GM12873 (cell line): ENCODE data around the gene CACNA1D.

Source experiments
- TF ChIP-seq, protein P1 (sequence below): IDR thresholded peaks from 2 replicates; pipeline ENCODE4 v1.5.1; 2012; ENCODE audit warnings: low read depth, mild to moderate bottlenecking, moderate library complexity, low read length, control low read depth; ENCODE audit not compliant: insufficient read depth; ENCODE audit errors: missing control alignments

CACNA1D gene

DNA sequence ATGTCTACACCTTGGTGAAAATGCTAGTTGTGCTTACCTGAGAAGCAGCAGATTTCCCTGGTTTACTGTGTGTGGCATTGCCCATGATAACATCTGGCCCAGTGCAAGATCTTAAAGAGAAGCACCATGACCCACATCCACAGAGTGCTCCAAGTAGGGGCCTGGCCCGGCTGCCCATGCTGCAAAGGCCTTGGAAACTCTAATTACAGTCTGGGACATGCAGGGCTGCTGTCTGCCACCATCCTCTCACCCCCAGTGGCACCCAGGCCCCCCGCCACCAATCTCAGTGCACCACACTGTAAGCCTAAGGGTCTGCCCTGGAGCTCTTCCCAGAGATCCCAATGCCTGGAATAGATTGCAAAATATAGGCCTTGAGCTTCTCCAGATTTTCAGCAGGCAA lies 219.2 kb downstream of the CACNA1D start:
- TF ChIP-seq, protein P1, sequence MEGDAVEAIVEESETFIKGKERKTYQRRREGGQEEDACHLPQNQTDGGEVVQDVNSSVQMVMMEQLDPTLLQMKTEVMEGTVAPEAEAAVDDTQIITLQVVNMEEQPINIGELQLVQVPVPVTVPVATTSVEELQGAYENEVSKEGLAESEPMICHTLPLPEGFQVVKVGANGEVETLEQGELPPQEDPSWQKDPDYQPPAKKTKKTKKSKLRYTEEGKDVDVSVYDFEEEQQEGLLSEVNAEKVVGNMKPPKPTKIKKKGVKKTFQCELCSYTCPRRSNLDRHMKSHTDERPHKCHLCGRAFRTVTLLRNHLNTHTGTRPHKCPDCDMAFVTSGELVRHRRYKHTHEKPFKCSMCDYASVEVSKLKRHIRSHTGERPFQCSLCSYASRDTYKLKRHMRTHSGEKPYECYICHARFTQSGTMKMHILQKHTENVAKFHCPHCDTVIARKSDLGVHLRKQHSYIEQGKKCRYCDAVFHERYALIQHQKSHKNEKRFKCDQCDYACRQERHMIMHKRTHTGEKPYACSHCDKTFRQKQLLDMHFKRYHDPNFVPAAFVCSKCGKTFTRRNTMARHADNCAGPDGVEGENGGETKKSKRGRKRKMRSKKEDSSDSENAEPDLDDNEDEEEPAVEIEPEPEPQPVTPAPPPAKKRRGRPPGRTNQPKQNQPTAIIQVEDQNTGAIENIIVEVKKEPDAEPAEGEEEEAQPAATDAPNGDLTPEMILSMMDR: no peak

GRCh38 chr3:53715815-53716483 lies 221.5 kb downstream of the CACNA1D start:
- TF ChIP-seq, protein P1: no peak

- TF ChIP-seq, protein P1: no peak
These were observed 222.6 kb downstream of the CACNA1D start for GRCh38 chr3:53716998-53717397.

DNA sequence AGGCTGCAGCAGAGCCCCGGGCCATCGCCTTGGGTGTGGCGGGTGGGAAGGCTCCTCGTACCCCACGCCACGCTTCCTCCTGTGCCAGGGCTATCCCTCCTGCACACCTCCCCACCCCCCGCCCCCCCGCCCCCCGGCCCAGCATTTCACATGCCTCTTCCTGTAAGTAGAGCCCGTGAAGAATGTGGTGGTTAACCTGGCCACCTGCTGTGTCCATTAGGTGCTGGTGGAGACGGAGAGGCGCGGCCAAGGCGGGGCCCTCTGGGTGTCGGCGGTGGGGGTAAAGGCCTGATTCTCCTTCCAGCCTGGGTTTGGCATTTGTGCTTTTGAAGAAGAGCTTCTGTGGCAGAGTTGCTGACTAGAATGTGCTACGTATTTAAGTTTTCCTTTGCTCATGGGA lies 224.1 kb downstream of the CACNA1D start:
- TF ChIP-seq, protein P1: no peak

GRCh38 chr3:53719796-53720195 lies 225.4 kb downstream of the CACNA1D start:
- TF ChIP-seq, protein P1: no peak

GRCh38 chr3:53721187-53722119 lies 227.0 kb downstream of the CACNA1D start:
- TF ChIP-seq, protein P1: no peak

DNA sequence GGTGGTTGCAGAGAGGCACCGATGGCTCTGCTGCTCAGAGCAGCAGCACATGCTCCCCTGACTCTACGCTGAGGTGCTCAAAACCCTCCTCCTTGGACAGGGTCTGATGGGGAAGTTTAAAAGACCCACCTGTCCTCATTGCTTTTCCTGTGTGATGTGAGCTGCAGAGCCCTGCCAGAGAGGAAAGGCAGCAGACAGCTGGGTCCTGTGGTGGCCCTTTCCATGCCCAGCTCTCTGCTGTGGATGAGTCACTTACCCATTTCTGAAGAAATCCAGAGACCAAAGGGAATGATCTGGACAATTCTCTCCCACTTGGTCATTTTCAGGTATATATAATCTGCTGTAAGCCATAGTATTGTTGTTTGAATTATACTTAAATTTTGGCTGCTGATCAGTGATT lies 230.2 kb downstream of the CACNA1D start:
- TF ChIP-seq, protein P1: no peak
